IMR-90 (cell line): ENCODE data around the gene ATP12A. TPM values are rescaled to one million over a fixed set of nuclear protein-coding genes. Genes with fewer than 3 reads are reported as not detected.

Source experiments
- ATAC-seq: fragments of 200-7000 bp; cut with Tn5 transposase; 2 replicates; pipeline ENCODE4 v1.9.1; 2020; ENCODE audit warnings: low read depth, mild to moderate bottlenecking, moderate library complexity
- BruUV-seq: library from RNA; stranded (reverse); fragments of 400-500 nt; replicated peaks from 2 replicates; lab custom pipeline; 2021; lab: Mats Ljungman, UMichigan
- CTCF ChIA-PET: fragments of 300-600 bp; formaldehyde crosslinking; extraction: SDS; loops from one replicate; lab custom pipeline; 2021; ENCODE audit warnings: antibody characterized with exemption; lab: Yijun Ruan, JAX
- POLR2A ChIA-PET: fragments of 300-600 bp; sonication (Branson Sonifier 250); formaldehyde crosslinking; loops from one replicate; lab custom pipeline; 2022; ENCODE audit warnings: antibody characterized with exemption; ENCODE audit not compliant: unreplicated experiment; lab: Charles Lee
- DNase-seq: peaks from one replicate; pipeline ENCODE4 v3.0.0; 2013
- H2AFZ ChIP-seq: replicated peaks from 2 replicates; pipeline ENCODE3; 2013; ENCODE audit warnings: low read length, mild to moderate bottlenecking; ENCODE audit not compliant: poor library complexity
- H2AK5ac ChIP-seq: 2 replicates; pipeline ENCODE4 v1.6.1; 2013; ENCODE audit warnings: low read depth, low read length, inconsistent platforms
- H2AK9ac ChIP-seq: replicated peaks from 2 replicates; pipeline ENCODE3; 2013; ENCODE audit warnings: mild to moderate bottlenecking, low read depth, low read length, moderate library complexity; ENCODE audit not compliant: poor library complexity
- H2BK120ac ChIP-seq: 2 replicates; pipeline ENCODE4 v1.6.1; 2013; ENCODE audit warnings: low read depth, low read length, inconsistent platforms
- H2BK15ac ChIP-seq: 3 replicates; pipeline ENCODE4 v1.6.1; 2013; ENCODE audit warnings: low read depth, low read length, inconsistent platforms
- H2BK20ac ChIP-seq: 2 replicates; pipeline ENCODE4 v1.6.1; 2013; ENCODE audit warnings: low read depth, mild to moderate bottlenecking, inconsistent platforms, low read length, moderate library complexity
- H2BK5ac ChIP-seq: 2 replicates; pipeline ENCODE4 v1.6.1; 2013; ENCODE audit warnings: mild to moderate bottlenecking, low read depth, low read length, inconsistent platforms; ENCODE audit not compliant: poor library complexity, severe bottlenecking
- H3K14ac ChIP-seq: replicated peaks from 2 replicates; pipeline ENCODE4 v1.6.1; 2013; ENCODE audit warnings: low read depth, low read length, inconsistent platforms
- H3K18ac ChIP-seq: 2 replicates; pipeline ENCODE4 v1.6.1; 2013; ENCODE audit warnings: low read depth, low read length, control low read depth
- H3K23ac ChIP-seq: 2 replicates; pipeline ENCODE4 v1.6.1; 2013; ENCODE audit warnings: low read depth, low read length, inconsistent platforms
- H3K27ac ChIP-seq: 2 replicates; pipeline ENCODE4 v1.5.1; 2013; ENCODE audit warnings: mild to moderate bottlenecking, control low read depth, low read length; ENCODE audit not compliant: insufficient read depth
- H3K27me3 ChIP-seq: 2 replicates; pipeline ENCODE4 v1.6.1; 2013; ENCODE audit warnings: low read length; ENCODE audit not compliant: control insufficient read depth, insufficient read depth
- H3K36me3 ChIP-seq: 2 replicates; pipeline ENCODE4 v1.6.1; 2013; ENCODE audit warnings: low read length, mixed read lengths; ENCODE audit not compliant: control insufficient read depth, insufficient read depth
- H3K4ac ChIP-seq: 2 replicates; pipeline ENCODE4 v1.6.1; 2013; ENCODE audit warnings: low read depth, low read length, inconsistent platforms
- H3K4me1 ChIP-seq: 2 replicates; pipeline ENCODE4 v1.6.1; 2013; ENCODE audit warnings: low read length, mixed read lengths; ENCODE audit not compliant: control insufficient read depth, insufficient read depth
- H3K4me2 ChIP-seq: 2 replicates; pipeline ENCODE4 v1.6.1; 2013; ENCODE audit warnings: low read depth, mild to moderate bottlenecking, control low read depth, low read length, moderate library complexity
- H3K4me3 ChIP-seq: 2 replicates; pipeline ENCODE4 v1.5.1; 2013; ENCODE audit warnings: low read depth, mild to moderate bottlenecking, control low read depth, low read length, moderate library complexity; ENCODE audit not compliant: insufficient read depth
- H3K56ac ChIP-seq: 2 replicates; pipeline ENCODE4 v1.6.1; 2013; ENCODE audit warnings: low read length, inconsistent platforms; ENCODE audit not compliant: insufficient read depth; ENCODE audit errors: extremely low read depth
- H3K79me1 ChIP-seq, 2 experiments: 2 replicates each; pipeline ENCODE4 v1.6.1; 2013; ENCODE audit warnings: low read length in 2 of 2, inconsistent platforms in 1 of 2, low read depth in 1 of 2
- H3K9ac ChIP-seq: 2 replicates; pipeline ENCODE4 v1.6.1; 2013; ENCODE audit warnings: low read depth, low read length, control low read depth
- H3K9me1 ChIP-seq: 2 replicates; pipeline ENCODE4 v1.6.1; 2013; ENCODE audit warnings: low read length, inconsistent platforms; ENCODE audit not compliant: insufficient read depth
- H3K9me3 ChIP-seq: 2 replicates; pipeline ENCODE4 v1.6.1; 2013; ENCODE audit warnings: low read length; ENCODE audit not compliant: control insufficient read depth, insufficient read depth
- H4K20me1 ChIP-seq: 2 replicates; pipeline ENCODE4 v1.6.1; 2013; ENCODE audit warnings: low read length, inconsistent platforms; ENCODE audit not compliant: insufficient read depth
- H4K5ac ChIP-seq: 2 replicates; pipeline ENCODE4 v1.6.1; 2013; ENCODE audit warnings: mild to moderate bottlenecking, low read depth, low read length, control low read depth
- H4K8ac ChIP-seq, 2 experiments: 2 replicates each; pipeline ENCODE4 v1.6.1; 2013; ENCODE audit warnings: low read depth in 2 of 2, low read length in 2 of 2, control low read depth in 1 of 2, inconsistent platforms in 1 of 2
- H4K91ac ChIP-seq: 2 replicates; pipeline ENCODE4 v1.6.1; 2013; ENCODE audit warnings: low read depth, low read length, inconsistent platforms; ENCODE audit not compliant: insufficient read depth
- CHD1 ChIP-seq: IDR thresholded peaks from 2 replicates; pipeline ENCODE4 v1.6.1; 2012; ENCODE audit warnings: low read depth, low read length, improper control_type of control experiment
- MXI1 ChIP-seq: IDR thresholded peaks from 2 replicates; pipeline ENCODE4 v1.6.1; 2012; ENCODE audit warnings: low read depth, mild to moderate bottlenecking, low read length, moderate library complexity, borderline replicate concordance
- RAD21 ChIP-seq: IDR thresholded peaks from 2 replicates; pipeline ENCODE4 v1.6.1; 2012; ENCODE audit warnings: low read length, improper control_type of control experiment
- RCOR1 ChIP-seq: IDR thresholded peaks from 2 replicates; pipeline ENCODE4 v1.6.1; 2012; ENCODE audit warnings: mild to moderate bottlenecking, low read length, improper control_type of control experiment; ENCODE audit not compliant: insufficient replicate concordance
- RFX5 ChIP-seq: IDR thresholded peaks from 2 replicates; pipeline ENCODE4 v1.8.0; 2012; ENCODE audit warnings: low read depth, mild to moderate bottlenecking, low read length, moderate library complexity
- USF2 ChIP-seq: fragments of 150-350 bp; IDR thresholded peaks from 2 replicates; pipeline ENCODE4 v1.6.1; 2017; ENCODE audit warnings: mild to moderate bottlenecking, antibody characterized with exemption, low read length, low read depth
- WGBS, 2 experiments: methylation state at CpG; one replicate each; pipeline versions ENCODE4 v1.1.5 to v1.1.7; 2013; ENCODE audit warnings: missing lambda C conversion rate in 2 of 2; ENCODE audit not compliant: insufficient read length in 1 of 2; ENCODE audit errors: extremely low coverage in 2 of 2; 5-methylcytosine and 5-hydroxymethylcytosine counted together
- dilution Hi-C: fragments of 300-500 bp; cut with HindIII; formaldehyde crosslinking; loops from one replicate; pipeline ENCODE4 v1.14.3; 2018; ENCODE audit warnings: low sequenced_read_pairs; ENCODE audit not compliant: unreplicated experiment
- in situ Hi-C: fragments of 300-500 bp; cut with MboI; formaldehyde crosslinking; loops from 3 replicates; pipeline ENCODE4 v1.14.3; 2019; ENCODE audit warnings: low sequenced_read_pairs, inconsistent platforms, mixed read lengths
- intact Hi-C: fragments of 100-400 bp; cut with micrococcal nuclease; formaldehyde crosslinking; loops from 2 replicates; pipeline ENCODE4 v1.10.0; 2022
- polyA plus RNA-seq, 3 experiments: library from polyadenylated mRNA; depleted of rRNA; stranded (reverse); fragments of >200 nt; gene quantifications; 2 replicates each; pipeline ENCODE4 v1.2.3, GENCODE V29; 2012; ENCODE audit warnings: low replicate concordance in 1 of 3
- total RNA-seq: library from RNA; depleted of rRNA; stranded (reverse); fragments of >200 nt; gene quantifications from 2 replicates; pipeline ENCODE4 v1.2.3, GENCODE V29; 2012
- TF ChIP-seq, protein P1 (sequence below): fragments of 150-350 bp; IDR thresholded peaks from 2 replicates; pipeline ENCODE4 v1.6.1; 2016; ENCODE audit warnings: low read depth, mild to moderate bottlenecking, low read length, moderate library complexity, borderline replicate concordance
- TF ChIP-seq, protein P2 (sequence below): conservative IDR thresholded peaks from 2 replicates; pipeline ENCODE4 v1.5.1; 2012; ENCODE audit warnings: mild to moderate bottlenecking, low read depth, low read length, improper control_type of control experiment

ATP12A gene
- total and polyA plus RNA-seq, 2 of the 4 experiments (the other 2 are of a cell fraction) = not detected

DNA sequence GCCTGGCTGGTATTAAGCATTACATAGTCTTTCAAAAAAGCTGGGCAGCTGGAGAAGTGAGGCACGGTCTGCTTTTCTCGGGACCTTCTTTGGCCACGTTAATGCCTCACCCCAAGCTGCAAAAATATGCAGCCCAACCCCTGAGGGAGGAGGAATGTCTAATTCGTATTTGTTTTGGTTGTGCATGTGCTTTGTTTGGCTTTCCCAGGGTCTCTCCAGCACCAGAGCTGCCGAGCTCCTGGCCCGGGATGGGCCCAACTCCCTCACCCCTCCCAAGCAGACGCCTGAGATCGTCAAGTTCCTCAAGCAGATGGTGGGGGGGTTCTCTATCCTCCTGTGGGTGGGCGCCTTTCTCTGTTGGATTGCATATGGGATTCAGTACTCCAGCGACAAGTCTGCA, 7.9 kb downstream of the ATP12A start:
- H2AFZ ChIP-seq = no peak overlapping the region
- CTCF ChIA-PET = no interaction called here

More for the DNA sequence above, 7.9 kb downstream of the ATP12A start:
- H3K56ac ChIP-seq = no peak overlapping the region
- H2AK5ac ChIP-seq = no peak overlapping the region
- no peak overlapping the region for H3K9ac ChIP-seq
- no peak overlapping the region for H2AK9ac ChIP-seq
- no peak overlapping the region for H3K4ac ChIP-seq
- H2BK5ac ChIP-seq = no peak overlapping the region
- no peak overlapping the region for H2BK120ac ChIP-seq
- H3K36me3 ChIP-seq = no peaks in the 10 kb centered on the region
- dilution Hi-C loops = no loop called here
- POLR2A ChIA-PET = no interaction called here
- no peak overlapping the region for H3K18ac ChIP-seq
- TF ChIP-seq, protein P1, sequence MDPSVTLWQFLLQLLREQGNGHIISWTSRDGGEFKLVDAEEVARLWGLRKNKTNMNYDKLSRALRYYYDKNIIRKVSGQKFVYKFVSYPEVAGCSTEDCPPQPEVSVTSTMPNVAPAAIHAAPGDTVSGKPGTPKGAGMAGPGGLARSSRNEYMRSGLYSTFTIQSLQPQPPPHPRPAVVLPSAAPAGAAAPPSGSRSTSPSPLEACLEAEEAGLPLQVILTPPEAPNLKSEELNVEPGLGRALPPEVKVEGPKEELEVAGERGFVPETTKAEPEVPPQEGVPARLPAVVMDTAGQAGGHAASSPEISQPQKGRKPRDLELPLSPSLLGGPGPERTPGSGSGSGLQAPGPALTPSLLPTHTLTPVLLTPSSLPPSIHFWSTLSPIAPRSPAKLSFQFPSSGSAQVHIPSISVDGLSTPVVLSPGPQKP = no peak
- TF ChIP-seq MXI1 (no peak), CHD1 (no peak), RAD21 (no peak), RFX5 (no peak), RCOR1 (no peak), USF2 (no peak)
- TF ChIP-seq, protein P2, sequence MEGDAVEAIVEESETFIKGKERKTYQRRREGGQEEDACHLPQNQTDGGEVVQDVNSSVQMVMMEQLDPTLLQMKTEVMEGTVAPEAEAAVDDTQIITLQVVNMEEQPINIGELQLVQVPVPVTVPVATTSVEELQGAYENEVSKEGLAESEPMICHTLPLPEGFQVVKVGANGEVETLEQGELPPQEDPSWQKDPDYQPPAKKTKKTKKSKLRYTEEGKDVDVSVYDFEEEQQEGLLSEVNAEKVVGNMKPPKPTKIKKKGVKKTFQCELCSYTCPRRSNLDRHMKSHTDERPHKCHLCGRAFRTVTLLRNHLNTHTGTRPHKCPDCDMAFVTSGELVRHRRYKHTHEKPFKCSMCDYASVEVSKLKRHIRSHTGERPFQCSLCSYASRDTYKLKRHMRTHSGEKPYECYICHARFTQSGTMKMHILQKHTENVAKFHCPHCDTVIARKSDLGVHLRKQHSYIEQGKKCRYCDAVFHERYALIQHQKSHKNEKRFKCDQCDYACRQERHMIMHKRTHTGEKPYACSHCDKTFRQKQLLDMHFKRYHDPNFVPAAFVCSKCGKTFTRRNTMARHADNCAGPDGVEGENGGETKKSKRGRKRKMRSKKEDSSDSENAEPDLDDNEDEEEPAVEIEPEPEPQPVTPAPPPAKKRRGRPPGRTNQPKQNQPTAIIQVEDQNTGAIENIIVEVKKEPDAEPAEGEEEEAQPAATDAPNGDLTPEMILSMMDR = no peak
- H4K20me1 ChIP-seq = no peaks in the 10 kb centered on the region
- no TSS peak for BruUV-seq
- no peak overlapping the region for H4K5ac ChIP-seq
- H3K79me1 ChIP-seq = no peaks in the 10 kb centered on the region
- no peak overlapping the region for H2BK20ac ChIP-seq
- H3K23ac ChIP-seq = no peak overlapping the region
- WGBS, 2 experiments = no CpG with 5 or more reads among the region's 10 CpGs
- H4K8ac ChIP-seq = no peak overlapping the region
- no peaks in the 10 kb centered on the region for H3K9me3 ChIP-seq
- H3K14ac ChIP-seq = no peak overlapping the region
- no peaks in the 10 kb centered on the region for H3K4me1 ChIP-seq
- H4K91ac ChIP-seq = no peak overlapping the region
- peaks cover 23% of the 10 kb centered on the region for H3K27me3 ChIP-seq
- in situ Hi-C loops = no loop called here
- H3K9me1 ChIP-seq = no peaks in the 10 kb centered on the region
- no peak overlapping the region for H2BK15ac ChIP-seq
- intact Hi-C loops = no loop called here
- no peak for DNase-seq
- ATAC-seq = no peak
- no peak overlapping the region for H3K27ac ChIP-seq
- H3K4me2 ChIP-seq = no peak overlapping the region
- no peak overlapping the region for H3K4me3 ChIP-seq
